HG03039 (cell line): ENCODE measurements around the gene OLFML2B.

Experiments
- ATAC-seq: cut with Tn5 transposase; IDR thresholded peaks from one replicate; pipeline ENCODE4 v1.9.1; 2021; ENCODE audit warnings: mild to moderate bottlenecking, moderate library complexity; ENCODE audit not compliant: unreplicated experiment

Gene OLFML2B

GRCh38 chr1:161949548-161949947, 74.1 kb downstream of the OLFML2B start:
- ATAC-seq: no peak

- no peak for ATAC-seq
Observed at GRCh38 chr1:161948435-161948834, 75.2 kb downstream of the OLFML2B start.

- ATAC-seq: no peak
Observed at GRCh38 chr1:161946071-161946987, 77.3 kb downstream of the OLFML2B start.

GRCh38 chr1:161945306-161946060, 78.2 kb downstream of the OLFML2B start:
- no peak for ATAC-seq

GRCh38 chr1:161944381-161944780, 79.3 kb downstream of the OLFML2B start:
- ATAC-seq: no peak

- ATAC-seq: no peak
Observed at GRCh38 chr1:161943737-161944136, 79.9 kb downstream of the OLFML2B start.

GRCh38 chr1:161941726-161942436, 81.8 kb downstream of the OLFML2B start:
- ATAC-seq: no peak

- no peak for ATAC-seq
Observed at GRCh38 chr1:161940866-161941591, 82.6 kb downstream of the OLFML2B start.

GRCh38 chr1:161936786-161937185, 86.9 kb downstream of the OLFML2B start:
- no peak for ATAC-seq

- ATAC-seq: no peak
Observed at GRCh38 chr1:161935264-161935663, 88.4 kb downstream of the OLFML2B start.

- ATAC-seq: no peak
Observed at GRCh38 chr1:161933592-161934588, 89.8 kb downstream of the OLFML2B start.
